HS-27A (cell line): ENCODE data around the gene PIAS4.

Experiments
- DNase-seq: peaks from one replicate; pipeline ENCODE4 v3.0.0-alpha.2; 2012; ENCODE audit warnings: low read depth, missing footprints

PIAS4 gene

DNA sequence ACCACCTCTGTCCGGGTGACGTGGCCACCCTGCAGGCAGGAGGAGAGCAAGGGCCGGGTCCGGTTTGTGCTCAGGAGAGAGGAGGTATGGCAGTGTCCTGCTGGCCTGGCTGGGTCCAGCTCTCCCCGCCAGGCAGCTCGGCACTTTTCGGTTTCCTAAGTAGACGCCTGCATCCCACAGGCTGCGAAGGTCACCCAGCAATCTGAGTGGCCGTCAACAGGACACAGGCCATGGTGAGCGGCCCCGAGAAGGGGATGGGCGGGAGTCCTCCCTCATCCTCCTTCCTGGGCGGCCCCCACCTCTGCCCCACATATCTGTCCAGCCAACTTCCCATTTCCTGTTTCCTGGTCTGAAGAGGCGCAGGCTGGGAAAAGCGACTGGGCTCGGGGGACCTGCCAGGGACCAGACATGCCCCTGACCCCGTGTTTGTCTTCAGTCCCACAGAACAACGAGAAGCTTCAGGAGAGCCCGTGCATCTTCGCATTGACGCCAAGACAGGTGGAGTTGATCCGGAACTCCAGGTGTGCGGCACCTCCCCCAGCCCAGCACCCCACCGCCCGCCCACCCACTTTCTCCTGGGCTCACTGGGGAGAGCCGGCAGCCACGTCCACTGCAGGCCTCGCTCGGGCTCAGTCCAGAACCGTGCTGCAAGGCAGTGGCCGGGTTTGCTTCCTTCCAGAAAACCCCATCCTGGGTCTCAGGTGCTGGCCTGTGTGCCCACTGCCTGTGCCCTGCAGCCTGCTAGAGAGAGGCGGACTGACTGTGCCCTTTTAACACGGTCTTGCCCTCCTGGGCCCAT is 16.3 kb downstream of the PIAS4 start:
- DNase-seq: no peak

DNA sequence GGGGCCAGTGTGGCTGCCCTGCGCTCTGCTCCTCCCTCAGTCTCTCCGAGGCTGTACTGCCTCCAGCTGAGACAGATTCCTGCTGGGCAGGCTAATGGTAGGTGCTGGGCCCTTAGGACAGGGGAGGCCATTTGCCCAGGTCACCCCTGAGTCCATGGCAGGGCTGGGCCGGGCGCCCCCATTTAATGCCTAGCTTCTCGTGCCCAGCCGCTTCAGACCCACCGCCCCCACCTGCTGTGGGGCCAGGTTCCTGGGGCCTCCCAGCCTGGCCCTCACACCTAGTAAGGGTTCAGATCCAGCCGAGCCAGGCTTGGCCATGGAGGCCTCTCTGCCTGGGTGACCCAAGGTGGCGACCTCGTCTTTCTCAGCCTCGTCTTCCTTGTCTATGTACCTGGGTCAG is 17.8 kb downstream of the PIAS4 start:
- DNase-seq: no peak

DNA sequence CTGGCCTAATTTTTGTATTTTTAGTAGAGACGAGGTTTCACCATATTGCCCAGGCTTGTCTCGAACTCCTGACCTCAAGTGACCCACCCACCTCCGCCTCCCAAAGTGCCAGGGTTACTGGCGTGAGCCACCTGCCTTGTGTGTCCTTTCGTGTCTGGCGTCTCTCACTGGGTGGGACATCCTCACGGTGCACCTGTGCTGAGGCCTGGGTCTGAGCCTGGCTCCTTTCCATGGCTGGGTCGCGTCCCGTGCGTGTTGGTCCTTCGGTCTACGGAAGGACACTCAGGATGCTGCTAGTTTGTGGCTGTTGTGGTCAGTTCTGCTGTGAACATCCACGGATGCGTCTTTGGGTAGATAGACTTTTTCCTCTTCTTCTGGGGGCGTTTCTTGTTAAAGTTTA is 19.6 kb downstream of the PIAS4 start:
- DNase-seq: no peak

DNA sequence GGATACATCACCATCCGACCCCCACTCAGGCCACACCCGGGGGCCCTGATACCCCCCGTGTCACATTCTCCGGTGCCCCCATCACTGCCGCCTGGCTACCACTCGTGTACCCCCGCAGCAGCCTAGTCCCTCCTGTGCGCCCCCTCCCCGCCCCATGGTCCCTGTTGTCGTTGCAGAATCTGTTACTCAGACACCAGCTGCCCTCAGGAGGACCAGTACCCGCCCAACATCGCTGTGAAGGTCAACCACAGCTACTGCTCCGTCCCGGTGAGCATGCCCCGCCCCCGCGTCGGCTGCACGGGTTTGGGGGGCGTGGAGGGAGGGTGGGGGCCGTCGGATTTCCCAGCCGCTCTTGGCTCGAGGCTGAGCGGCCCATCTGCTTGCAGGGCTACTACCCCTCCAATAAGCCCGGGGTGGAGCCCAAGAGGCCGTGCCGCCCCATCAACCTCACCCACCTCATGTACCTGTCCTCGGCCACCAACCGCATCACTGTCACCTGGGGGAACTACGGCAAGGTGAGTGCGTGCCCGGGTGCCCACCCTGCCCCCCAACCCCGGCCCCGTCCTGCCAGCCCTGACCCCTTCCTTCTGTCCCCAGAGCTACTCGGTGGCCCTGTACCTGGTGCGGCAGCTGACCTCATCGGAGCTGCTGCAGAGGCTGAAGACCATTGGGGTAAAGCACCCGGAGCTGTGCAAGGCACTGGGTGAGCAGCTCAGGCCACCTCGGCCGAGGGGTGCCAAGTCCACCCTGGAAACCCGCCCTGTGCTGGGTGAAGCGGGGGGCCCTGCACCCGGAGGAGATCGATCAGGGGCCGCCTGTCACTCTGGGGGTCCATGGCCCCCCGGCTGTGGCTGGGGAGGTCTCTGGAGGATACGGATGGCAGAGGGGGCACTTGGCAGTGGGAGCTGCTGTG is 21.1 kb downstream of the PIAS4 start:
- no peak for DNase-seq

DNA sequence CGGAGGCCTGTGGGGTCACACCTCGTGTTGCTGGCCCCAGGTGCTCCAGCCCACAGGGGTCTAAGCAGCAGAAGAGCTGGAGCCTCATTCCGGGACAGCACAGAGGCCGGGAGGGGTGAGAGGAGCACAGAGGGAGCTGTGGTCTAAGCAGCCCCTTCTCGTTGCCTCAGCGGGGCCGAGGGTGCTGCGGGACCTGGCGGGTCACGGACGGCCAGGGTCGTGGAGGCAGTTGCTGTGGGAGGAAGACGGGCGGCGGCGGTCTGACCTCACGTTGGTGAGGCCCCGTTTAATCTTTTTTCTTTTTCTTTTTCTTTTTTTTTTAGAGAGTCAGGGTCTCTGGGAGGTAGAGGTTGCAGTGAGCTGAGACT is 21.7 kb downstream of the PIAS4 start:
- no peak for DNase-seq

DNA sequence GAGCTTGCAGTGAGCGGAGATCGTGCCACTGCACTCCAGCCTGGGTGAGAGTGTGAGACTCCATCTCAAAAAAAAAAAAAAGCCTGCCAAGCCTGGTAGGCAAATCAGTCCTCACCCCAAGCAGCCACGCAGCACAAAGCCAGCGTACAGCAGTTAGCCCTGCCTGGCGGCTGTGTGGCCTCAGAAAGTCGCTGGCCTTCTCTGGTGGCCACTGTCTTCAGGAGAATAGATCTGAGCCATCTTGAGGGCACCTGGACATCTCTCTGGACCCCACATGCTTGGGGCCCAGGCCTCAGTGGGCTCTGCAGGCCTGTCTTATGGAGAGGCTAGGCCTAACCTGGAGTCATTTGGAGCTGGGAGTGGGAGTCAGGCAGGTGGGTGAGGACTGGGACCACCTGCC is 23.0 kb downstream of the PIAS4 start:
- no peak for DNase-seq

DNA sequence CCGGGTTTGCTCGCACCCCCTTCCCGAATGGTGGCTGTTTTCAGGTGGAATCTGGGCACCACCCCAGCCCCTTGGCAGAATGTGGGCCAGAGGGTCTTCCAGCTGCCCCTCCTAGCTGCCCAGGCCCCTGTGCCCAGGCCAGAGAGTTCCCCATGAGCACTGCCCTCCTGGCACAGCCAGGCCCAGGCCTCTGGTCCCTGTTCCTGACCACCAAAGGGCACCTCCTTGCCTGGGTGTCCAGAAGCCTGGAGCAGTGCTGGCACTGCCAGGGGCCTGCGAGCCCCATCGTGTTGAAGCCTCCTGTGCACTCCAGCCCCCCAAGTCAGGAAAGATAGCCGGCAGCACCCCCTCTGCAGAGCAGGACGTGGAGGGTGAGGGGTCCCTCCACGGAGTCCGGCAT is 23.4 kb downstream of the PIAS4 start:
- DNase-seq: no peak

DNA sequence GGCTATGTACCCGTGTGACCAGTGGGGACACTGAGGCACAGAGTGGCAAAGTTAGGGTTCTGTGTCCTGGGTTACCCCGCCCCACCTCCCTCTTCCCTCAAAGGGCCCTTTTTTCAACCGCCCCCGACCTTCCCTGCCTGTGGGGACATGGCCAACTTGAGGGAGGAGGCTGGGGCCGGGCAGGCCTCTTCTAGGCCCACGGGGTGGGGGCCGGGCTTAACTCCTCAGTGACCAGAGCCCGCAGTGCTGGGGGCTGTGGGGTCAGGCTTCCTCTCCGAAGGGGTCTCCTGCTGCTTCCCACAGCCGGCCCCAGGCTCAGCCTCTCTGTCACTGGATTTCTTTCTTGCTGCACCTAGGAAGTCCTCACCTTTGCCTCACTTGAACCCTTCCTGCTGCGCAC is 23.9 kb downstream of the PIAS4 start:
- no peak for DNase-seq

DNA sequence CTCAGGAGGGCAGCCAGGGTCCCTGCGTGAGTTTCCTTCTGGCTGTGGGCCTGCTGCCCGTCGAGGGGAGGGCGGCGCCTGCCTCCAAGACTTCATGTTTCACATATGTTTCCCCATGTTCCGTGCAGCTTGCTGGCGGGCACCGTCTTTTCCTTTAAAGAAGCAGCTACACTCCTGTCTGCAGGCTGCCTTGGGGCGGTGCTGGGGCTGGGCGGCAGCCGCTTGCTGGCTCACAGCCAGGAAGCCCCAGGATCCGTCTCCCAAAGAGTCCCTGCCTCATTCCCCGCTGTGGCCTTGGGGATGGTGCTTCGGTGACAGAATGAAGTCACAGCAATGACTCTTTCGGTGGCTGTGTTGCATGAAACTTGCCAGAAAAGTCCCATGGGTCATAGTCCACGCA is 24.9 kb downstream of the PIAS4 start:
- no peak for DNase-seq

DNA sequence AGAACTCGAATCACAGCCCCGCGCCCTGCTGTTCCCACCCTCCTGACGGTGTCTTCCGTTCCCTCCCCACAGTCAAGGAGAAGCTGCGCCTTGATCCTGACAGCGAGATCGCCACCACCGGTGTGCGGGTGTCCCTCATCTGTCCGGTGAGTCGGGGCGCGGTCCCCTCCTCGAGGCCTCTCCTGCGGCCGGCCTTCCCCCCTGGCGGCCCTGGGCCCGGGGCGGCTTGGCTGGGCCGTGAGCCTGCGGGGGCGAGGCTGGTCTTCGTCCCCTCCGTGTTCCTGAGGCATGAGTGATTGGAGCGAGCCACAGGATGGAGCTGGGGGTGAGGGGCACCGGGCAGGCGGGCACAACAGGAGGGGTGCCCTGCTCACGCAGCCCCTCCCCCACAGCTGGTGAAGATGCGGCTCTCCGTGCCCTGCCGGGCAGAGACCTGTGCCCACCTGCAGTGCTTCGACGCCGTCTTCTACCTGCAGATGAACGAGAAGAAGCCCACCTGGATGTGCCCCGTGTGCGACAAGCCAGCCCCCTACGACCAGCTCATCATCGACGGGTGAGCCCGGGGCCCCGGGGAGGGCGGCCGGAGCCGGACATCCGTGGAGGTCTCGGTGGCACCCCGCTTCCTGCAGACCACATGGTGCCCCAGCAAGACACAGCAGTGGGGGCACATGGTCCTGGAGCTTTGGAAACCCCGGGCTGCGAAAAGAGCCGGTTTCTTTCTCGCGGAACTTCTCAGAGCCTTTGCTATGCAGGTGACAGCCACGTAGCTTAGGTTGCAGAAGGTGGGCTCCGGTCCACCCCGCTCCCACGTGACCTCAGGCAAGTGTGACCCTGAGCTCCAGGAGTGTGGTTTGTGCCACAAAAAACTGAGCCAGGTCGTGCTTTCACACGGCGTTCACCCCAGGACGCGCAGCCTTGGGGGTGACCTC is 25.8 kb downstream of the PIAS4 start:
- DNase-seq: no peak

DNA sequence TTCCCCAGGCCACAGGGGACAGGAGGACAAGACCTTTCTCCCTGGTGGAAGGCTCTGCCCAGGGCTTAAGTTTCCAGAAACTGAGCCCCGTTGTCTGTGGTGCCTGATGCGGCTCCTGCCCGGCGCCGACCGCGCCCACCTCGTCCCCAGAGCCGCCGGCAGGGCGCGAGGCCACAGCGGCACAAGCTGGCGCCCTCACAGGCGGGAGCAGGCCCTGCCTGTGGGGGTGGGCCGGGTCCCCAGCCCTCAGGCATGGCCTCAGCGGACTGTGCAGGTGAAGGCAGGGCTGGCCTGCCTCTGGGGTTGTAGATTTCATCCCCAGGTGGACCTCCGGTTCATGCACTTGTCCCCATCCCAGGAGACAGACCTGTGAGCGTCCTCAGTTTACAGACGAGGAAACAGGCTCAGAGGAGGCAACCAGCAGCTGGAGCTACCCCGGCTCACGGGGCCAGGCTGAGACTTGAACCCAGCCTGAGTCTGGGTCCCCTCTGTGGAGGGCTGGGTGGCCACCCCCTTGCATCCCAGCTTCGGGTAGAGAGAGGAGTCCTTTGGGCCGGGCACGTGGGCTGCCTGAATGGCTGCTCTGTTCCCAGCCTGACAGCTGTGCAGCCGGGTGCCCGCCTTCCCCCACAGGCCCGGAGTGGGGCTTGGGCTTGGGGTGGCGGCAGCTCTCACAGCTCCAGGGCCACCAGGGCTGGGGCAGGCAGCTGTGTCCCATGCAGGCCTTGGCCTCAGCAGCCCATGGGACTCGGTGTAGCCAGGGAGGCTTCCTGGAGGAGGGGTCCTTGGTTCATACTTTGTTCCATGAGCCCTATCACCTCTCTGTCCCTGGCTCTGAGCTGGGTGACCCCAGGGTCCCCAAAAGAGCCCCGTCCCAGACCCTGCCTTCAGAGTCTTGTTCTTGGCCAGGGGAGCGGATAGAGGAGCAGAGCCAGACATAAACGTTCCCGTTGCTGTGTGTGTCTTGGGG is 26.8 kb downstream of the PIAS4 start:
- no peak for DNase-seq

DNA sequence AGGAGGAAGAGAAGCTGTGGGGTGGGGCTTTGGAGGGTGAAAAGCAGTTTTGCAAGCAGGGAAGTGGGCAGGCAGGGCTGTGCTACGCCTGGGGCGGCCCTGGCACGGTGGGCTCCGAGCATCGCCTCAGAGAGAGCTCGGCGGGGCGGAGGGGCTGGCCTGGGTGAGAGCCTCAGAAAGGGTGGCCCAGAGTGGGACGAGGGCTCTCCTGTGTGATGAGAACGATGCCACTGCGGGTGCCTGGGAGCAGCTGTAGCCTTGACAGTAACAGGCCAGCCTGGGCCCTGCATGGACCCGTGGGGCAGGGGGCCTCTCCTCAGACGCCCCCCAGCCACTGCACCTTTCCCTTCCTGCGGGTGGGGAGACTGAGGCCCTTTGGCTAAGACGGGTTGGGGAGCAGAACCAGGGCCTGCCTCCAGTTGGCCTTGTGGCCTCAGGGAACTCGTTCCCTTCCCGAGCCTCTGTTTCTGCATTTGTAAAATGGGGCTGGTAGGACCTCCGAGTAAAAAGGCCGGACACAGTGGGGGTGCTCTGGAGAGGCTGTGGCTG is 27.6 kb downstream of the PIAS4 start:
- DNase-seq: no peak

DNA sequence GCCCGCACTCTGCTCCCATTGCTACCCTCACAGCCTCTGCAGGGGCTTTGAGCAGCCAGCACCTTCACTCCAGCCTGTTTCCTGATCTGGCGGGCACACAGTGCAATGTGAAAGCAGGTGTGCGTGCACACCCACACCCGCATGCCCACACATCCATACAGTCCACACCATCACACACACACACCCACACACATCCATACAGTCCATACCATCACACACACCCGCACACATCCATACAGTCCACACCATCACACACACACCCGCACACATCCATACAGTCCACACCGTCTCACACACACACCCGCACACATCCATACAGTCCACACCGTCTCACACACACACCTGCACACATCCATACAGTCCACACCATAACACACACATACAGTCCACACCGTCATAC is 28.0 kb downstream of the PIAS4 start:
- DNase-seq: no peak

DNA sequence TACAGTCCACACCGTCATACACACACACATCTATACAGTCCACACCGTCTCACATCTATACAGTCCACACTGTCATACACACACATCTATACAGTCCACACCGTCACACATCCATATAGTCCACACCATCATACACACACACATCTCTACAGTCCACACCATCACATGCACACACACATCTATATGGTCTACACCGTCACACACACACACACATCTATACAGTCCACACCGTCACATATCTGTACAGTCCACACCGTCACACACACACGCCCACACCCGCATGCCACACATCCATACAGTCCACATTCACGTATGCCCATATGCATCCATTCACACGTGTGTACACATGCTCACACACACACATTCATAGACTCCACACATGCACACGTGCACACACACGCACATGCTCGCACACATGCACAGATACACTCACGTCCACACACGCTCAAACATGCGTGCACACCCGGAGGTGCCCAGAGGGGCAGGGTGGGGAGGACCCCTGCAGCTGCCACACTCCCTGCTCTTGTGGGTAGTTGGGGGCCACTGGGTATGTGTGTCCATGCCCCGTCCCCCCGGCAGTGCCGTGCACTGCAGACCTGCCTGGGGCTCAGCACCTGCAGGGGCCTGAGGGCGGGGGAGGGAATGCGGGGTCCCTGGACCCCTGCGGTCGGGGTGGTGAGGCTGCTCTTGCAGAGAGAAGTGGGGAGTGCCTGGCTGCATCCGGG is 29.2 kb downstream of the PIAS4 start:
- no peak for DNase-seq

DNA sequence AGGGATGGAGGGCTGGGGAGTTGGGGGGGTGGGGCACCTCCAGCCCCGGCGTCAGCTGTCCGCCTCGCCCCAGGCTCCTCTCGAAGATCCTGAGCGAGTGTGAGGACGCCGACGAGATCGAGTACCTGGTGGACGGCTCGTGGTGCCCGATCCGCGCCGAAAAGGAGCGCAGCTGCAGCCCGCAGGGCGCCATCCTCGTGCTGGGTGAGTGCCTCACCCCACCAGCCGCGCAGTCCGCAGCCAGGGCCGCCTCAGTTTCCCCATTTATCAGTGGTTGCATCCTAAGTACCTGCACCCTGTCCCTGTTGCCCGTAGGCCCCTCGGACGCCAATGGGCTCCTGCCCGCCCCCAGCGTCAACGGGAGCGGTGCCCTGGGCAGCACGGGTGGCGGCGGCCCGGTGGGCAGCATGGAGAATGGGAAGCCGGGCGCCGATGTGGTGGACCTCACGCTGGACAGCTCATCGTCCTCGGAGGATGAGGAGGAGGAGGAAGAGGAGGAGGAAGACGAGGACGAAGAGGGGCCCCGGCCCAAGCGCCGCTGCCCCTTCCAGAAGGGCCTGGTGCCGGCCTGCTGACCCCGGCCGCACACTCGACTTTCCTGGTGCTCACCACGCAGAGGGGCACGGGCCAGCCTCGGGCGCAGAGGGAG is 29.9 kb downstream of the PIAS4 start:
- no peak for DNase-seq

DNA sequence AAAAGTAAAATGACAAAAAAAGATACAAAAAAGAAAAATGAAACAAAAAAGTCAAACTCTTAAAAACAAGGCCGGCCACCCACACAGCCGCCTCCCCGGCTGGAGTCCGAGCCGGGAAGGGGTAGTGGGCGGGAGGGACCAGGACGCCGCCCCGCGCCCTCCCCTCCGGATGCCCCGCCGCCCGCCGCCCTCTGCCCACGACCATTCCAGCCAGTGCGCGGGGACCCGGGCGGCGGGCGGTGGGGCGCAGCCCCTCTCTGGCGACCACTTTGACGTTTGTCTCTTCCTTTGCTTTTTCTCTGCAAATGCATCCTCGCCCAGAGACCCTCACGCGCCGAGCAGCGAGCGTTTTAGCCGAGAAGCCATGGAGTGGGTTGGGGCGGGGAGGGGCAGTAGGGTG is 30.5 kb downstream of the PIAS4 start:
- no peak for DNase-seq

DNA sequence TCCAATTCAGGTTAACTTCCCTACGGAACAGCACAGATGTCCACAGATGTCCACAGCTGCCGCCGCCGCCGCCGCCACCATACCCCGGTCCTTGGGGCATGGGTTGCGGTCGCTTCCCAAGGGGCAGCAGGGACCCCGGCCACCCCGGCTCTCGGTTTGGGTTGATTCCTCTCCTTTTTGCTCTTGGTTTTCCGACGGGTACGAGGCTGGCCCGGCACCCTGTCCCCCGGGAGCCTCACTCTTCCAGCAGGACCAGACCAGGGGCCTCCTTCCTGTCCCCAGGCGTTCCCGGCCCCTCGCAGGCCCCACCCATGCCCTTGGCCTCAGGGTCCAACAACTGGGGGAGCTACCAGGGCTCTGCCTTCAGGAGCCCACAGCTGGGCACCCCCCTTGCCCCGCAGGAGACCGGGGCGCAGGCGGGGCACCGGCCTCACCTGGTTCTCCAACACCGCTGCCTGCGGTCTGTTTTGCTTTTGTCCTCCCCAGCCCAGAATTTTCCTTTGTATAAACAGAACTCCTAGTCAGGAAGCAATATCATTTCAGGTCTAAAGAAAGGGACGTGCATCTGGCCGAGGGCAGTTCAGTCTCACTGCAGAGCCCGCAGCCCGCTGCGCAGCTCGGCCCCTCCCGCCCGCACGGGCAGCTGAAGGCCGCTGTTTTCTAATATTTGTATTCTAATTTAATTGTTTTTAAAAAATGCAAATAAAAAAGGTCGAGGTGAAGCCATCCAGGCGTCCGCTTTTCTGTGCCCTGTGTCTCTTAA is 31.3 kb downstream of the PIAS4 start:
- DNase-seq: no peak

DNA sequence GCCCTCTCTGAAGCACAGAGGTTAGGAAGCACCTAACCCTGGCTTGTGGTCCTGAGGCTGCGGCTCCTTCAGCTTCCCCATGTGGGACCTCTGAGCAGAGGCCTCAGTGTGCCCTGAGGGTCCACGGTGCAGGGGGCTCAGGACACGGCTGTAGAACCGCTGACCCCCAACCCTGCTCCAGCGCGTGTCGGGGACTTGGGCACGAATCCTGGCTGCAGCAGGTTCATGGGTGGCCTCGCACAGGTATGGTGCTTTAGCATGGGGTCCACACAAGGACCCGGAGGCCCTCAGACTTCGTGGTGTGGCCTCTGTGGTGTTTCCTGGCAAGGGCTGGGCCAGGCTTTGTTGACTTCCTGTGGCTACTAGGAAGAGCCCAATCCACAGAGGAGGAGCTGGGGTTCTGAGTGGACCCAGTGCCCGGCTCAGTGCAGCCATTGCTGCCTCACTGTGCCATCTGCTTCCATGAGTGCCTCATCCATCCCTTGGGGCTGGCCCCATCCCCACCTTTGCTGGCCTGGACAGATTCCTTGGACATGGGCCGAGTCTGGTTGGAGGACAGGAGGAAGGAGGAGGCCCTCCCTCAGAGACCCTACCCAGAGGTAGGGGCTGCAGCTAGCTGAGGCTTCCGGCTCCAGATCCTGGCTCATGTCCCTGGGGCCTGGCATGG is 34.7 kb downstream of the PIAS4 start:
- no peak for DNase-seq
